Midbrain (tissue), 1 donor: ENCODE data around the gene AXIN1.
"Not testable (repeated sequence)": the region's sequence is repeated elsewhere in the genome, so short reads cannot be mapped to it uniquely, and the experiment has no call there.

ENCODE experiments used
- DNase-seq: peaks from one replicate; lab custom pipeline; 2025; lab: John Stamatoyannopoulos, UW

AXIN1 gene, protein sequence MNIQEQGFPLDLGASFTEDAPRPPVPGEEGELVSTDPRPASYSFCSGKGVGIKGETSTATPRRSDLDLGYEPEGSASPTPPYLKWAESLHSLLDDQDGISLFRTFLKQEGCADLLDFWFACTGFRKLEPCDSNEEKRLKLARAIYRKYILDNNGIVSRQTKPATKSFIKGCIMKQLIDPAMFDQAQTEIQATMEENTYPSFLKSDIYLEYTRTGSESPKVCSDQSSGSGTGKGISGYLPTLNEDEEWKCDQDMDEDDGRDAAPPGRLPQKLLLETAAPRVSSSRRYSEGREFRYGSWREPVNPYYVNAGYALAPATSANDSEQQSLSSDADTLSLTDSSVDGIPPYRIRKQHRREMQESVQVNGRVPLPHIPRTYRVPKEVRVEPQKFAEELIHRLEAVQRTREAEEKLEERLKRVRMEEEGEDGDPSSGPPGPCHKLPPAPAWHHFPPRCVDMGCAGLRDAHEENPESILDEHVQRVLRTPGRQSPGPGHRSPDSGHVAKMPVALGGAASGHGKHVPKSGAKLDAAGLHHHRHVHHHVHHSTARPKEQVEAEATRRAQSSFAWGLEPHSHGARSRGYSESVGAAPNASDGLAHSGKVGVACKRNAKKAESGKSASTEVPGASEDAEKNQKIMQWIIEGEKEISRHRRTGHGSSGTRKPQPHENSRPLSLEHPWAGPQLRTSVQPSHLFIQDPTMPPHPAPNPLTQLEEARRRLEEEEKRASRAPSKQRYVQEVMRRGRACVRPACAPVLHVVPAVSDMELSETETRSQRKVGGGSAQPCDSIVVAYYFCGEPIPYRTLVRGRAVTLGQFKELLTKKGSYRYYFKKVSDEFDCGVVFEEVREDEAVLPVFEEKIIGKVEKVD

DNA sequence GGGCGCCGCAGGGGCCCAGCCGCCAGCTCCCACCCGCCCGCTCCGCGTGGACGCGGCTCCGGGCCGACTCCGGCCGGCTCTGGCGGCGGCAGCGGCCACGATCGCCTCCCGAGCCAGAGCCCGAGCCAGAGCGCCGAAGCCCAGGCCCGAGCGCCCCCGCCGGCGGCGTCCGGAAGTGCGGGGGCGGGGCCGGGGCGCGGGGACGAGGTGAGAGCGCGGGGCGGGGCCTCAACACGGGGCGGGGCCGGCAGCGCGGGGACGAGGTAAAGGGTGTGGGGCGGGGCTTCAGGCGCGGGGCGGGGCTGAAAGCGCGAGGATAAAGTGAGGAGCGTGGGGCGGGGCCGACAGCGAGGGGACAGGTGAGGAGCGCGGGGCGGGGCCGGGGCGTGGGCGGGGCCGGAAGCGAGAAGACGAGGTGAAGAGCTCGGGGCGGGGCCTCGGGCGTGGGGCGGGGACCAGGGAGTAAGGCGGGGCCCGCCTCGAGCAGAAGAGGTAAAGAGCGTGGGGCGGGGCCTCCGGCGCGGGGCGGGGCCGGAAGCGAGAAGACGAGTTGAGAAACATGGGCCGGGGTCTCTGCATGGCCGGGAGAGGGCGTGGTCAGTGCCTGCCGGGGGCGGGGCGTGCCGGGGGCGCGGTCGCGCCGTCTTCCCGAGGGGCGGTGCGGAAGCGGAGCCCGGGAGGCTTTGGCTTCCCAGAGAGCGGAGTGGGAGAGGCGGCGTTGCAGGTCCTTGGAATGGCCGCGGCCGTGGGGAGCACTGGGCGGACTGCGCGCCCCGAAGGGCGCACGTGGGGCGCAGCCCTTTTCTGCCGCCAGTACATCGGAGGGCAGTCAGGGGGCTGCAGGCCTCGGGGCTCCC is at the start of gene AXIN1:
Gene AXIN1, minus strand, starts transcription at position 177 of the 857 bp plus-strand sequence. CDS start 5,698 bp downstream, outside the sequence.
- peak; percentile 85 for DNase-seq

DNA sequence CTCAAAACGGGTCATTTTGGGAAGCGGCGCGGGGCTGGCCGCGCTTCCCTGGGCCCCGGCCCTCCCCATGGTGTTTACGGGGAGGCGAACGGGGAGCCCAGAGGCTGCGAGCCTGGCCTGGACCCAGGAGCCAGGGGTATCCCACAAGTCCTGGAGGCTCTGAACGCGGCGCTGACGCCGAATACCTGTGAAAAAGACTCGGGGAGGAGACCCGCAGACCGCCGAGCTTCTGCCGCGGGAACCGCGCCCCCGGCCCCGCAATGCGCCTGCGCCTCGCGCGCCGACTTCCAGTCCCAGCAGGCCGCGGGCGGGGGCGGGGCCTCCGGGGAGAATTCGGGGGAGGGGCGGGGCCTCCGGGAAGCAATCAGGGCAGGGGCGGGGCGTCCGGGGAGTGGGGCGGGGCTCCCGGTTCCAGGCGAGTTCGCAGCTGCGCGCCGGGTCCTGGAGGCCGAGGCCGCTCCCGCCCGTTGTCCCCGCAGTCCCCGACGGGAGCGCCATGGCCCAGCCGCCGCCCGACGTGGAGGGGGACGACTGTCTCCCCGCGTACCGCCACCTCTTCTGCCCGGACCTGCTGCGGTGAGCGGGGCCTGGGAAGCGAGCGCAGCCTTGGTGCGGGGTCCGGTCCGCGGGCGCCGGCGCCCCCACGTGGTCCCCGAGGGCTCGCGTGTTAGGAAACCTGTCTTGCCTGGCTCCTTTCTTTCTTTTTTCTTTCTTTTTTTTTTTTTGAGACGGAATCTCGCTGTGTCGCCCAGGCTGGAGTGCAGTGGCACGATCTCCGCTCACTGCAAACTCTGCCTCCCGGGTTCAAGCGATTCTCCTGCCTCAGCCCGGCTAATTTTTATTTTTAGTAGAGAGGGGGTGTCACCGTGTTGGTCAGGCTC is 49.2 kb upstream of the AXIN1 start, which contains the start of gene DECR2:
Gene DECR2, plus strand, starts transcription at position 418 of the 881 bp plus-strand sequence. Its CDS starts 79 bp downstream, at position 497.
- DNase-seq: peak; percentile 93

DNA sequence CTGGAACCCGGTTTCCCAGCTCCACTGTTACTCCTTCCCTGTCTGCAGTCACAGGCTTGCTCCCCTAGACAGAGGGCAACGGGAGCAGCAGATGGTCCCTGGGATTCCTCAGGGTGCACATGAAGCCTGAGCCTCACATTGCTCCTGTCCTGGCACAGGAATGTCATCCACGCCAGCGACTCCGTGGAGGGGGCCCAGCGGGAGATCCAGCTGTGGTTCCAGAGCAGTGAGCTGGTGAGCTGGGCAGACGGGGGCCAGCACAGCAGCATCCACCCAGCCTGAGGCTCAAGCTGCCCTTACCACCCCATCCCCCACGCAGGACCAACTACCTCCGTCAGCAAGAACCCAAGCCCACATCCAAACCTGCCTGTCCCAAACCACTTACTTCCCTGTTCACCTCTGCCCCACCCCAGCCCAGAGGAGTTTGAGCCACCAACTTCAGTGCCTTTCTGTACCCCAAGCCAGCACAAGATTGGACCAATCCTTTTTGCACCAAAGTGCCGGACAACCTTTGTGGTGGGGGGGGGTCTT is 47.6 kb upstream of the AXIN1 start:
- DNase-seq: no peak

DNA sequence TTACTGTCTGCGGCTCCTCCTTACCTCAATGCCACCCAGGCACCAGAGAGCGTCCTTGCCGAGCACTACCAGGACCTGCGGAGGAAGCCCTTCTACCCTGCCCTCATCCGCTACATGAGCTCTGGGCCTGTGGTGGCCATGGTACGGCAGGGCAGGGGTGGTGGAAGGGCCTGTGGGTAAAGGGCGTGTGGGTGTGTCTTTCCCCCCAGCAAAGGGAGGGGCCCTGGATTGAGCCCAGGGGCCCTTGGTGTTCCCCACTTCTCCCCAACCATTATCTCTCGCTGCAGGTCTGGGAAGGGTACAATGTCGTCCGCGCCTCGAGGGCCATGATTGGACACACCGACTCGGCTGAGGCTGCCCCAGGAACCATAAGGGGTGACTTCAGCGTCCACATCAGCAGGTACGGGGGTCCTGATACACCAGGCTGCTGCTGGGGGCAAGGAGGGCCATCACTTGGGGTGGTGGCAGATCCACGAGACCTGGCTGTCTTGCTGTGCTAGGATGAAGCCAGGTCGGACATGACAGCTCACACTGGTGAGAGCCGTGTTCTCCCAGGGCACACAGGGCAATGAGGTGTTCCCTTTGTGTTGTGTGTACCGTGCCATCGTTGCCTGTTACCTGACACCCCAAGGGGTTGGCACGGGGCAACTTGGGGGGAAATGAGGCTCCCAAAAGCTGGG is 47.0 kb upstream of the AXIN1 start:
- DNase-seq: no peak

DNA sequence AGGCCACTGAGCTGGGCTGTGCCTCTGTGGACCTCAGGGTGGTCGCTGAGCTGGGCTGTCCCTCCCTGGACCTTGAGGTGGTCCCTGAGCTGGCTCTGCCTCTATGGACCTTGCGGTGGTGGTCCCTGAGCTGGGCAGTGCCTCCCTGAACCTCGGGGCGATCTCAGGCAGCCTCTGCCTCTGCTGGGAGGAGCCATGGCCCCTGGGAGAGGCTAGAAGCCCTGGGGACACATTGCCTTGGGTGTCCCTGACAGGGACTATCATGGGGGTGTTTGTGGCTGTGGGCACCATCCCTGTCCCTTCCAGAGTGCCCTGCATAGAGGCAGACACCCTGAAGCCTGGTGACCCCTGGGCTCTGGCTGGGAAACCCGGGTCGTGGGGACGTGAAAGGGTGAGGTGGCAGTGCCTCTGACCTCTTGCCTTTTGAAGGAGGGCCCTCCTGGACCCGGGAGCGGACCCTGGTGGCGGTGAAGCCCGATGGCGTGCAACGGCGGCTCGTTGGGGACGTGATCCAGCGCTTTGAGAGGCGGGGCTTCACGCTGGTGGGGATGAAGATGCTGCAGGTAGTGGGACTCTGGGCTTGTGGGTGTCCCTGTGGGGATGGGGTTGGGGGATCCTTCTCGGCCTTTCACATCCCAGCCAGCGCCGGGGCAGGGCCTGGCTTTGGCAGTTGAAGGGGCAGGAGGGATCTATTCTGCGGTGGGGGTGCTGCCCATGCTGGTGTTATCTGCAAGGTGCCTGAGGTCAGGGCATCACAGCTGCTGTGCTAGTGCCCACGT is 46.2 kb upstream of the AXIN1 start:
- DNase-seq: no peak

DNA sequence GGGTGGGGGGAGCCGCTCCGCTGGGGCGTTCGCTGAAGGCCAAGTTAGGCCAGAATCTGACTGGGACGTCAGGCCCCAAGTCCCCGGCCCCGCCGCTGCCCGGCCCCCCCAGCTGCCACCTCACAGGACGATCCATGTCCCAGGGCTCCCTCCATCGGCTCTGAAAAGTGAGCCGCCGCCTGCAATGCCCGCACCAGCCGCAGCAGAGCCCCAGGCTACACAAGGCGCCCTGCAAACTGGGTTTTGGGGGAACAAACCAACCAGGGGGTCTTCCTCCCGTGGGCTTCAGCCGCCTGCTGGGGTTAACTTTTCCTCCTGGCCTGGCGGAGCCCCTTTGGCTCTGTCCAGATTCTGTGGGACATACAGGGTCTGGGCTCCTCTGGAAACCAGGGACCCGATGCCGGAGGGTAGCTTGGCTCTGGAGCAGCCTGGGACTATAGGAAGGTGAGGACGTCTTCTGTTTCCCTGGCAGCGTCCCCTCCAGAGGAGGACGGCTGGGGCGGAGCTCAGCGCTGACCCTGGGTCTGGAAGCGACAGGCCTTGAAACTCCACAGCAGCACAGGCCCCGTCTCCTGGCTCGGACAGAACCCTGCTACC is 45.3 kb upstream of the AXIN1 start:
- peak; percentile 43 for DNase-seq

DNA sequence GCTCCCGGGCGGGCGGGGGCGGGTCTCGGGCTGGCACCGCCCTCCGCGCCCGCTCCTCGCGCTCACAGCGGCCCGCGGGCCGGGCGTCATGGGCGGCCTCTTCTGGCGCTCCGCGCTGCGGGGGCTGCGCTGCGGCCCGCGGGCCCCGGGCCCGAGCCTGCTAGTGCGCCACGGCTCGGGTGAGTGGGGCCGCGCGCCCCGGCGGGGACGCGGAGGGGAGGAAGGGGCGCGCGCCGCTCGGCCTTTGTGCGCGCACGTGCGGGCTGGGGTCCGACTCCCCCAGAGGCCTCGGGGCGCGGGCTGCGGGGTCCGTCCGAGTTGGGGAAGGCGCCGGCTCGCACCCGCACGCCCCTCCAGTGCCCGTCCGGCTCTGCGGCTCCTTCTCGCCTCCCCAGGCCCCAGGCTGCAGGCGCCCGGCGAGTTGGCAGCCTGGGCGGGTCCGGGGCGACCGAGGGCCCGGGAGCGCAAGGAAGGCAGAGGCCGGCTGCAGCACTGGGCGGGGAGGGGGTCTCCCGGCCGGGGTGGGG is 44.7 kb upstream of the AXIN1 start, which contains the start of gene NME4:
Gene NME4, plus strand, starts transcription at position 65 of the 527 bp plus-strand sequence. Its CDS starts 24 bp downstream, at position 89.
- DNase-seq: no peak

DNA sequence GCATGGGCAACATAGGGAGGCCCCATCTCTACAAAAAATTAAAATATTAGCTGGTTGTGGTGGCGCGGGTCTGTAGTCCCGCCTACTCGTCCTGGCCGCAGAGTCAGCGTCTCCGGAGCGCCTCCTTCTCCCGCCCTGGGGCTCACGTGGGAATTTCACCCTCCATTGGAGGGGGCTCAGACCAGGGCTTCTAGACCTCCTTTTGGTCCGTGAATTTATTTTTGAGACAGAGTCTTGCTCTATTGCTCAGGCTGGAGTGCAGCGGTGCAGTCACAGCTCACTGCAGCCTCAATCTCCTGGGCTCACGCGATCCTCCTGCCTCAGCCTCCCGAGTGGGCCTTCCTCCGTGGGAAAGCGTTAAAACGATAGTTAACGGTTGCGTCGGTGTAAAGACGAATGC is 44.1 kb upstream of the AXIN1 start:
- peak; percentile 24 for DNase-seq

DNA sequence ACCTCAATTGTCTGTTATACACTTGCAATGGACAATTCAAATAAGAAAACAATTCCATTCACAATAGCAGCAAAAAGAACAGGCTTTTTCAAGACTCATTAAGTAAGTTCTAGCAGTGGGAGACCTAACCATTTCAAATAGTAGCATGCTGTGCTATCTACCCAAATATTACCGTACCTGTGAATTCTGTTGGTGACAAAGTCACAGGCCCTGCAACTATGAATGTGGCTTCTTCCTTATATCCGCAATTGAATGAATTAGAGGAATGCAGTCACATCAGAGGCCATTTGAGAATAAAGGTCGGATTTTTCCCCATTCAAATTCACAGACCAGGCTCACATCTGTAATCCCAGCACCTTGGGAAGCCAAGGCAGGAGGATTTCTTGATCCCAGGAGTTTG is 43.7 kb upstream of the AXIN1 start:
- DNase-seq: no peak

DNA sequence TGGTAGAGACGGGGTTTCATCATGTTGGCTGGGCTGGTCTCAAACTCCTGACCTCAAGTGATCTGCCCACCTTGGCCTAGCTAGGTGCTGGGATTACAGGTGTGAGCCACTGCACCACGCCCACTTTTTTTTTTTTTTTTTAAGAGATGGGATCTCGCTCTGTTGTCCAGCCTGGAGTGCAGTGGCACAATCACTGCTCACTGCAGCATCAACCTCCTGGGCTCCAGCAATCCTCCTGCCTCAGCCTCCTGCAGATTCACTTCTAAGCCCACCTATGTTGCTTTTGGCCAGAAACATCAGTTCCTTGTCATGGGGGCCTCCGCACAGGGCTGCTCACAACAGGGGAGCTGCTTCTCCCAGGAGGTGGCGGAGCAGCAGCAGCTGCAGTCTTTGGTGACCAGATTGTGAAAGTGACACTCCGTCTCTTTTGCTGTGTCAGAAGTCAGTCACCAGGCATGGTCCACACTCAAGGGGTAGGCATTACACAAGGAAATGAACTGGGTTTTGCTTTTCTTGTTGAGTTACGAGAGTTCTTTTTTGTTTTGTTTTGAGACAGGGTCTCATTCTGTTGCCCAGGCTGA is 40.0 kb upstream of the AXIN1 start:
- no peak for DNase-seq

DNA sequence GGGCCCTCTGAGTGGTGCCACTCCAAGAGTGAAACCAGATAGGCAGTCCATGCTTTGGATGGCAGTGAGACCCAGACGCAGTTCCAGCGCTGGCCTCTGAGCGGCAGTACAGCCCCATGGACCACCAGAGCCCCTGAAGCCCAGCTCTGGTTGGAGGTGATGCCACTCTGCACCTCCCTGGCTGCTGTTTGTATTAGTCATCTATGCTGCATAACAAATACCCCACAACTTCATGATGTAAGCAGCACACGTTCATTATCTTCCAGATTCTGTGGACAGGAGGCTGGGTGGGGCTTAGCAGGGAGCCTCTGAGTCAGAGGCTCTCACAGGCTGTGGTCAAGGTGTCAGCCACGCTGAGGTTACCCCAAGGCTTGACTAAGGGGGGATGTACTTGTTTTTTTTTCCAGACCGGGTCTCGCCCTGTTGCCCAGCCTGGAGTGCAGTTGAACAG is 39.4 kb upstream of the AXIN1 start:
- DNase-seq: peak; percentile 55

DNA sequence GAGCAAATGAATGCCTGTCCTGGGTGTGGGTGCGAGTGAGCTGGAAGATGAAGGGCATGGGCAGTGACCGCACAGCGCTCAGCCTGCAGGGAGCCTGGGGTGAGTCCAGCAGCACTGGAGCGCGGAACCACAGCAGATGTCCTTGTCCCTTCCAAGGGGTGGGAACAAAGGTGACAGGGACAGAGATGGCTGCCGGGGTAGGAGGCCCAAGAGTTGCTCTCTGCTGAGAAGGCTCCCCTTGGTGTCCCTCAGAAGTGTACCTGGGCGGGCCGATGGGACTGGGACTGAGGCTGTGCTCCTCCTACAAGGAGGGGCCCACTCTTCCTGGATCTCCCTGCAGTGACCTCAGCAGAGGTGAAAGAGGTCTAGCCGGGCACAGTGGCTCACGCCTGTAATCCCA is 36.8 kb upstream of the AXIN1 start:
- no peak for DNase-seq

DNA sequence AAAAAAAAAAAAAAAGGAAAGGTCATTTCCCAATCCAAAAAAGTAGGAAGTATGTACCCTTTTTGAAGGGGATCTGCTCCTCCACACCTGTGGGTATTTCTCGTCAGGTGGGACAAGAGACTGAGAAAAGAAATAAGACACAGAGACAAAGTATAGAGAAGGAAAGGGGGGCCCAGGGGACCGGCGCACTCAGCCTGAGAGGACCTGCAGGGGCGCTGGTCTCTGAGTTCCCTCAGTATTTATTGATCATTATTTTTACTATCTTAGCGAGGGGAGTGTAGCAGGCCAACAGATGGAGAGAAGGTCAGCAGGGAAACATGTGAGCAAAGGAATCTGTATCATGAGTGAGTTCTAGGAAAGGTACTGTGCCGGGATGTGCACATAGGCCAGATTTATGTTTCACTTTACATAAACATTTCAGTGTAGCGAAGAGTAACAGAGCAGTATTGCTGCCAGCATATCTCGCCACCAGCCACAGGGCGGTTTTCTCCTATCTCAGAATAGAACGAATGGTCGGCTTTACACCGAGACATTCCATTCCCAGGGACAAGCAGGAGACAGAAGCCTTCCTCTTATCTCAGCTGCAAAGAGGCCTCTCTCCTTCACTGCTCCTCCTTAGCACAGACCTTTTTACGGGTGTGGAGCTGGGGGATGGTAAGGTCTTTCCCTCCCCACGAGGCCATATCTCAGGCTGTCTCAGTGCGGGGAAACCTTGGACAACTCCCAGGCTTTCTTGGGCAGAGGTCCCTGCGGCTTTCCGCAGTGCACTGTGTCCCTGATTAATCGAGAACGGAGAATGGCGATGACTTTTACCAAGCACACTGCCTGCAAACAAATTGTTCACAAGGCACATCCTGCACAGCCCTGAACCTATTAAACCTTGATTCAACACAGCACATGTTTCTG is 35.5 kb upstream of the AXIN1 start:
- DNase-seq: not testable (repeated sequence)

DNA sequence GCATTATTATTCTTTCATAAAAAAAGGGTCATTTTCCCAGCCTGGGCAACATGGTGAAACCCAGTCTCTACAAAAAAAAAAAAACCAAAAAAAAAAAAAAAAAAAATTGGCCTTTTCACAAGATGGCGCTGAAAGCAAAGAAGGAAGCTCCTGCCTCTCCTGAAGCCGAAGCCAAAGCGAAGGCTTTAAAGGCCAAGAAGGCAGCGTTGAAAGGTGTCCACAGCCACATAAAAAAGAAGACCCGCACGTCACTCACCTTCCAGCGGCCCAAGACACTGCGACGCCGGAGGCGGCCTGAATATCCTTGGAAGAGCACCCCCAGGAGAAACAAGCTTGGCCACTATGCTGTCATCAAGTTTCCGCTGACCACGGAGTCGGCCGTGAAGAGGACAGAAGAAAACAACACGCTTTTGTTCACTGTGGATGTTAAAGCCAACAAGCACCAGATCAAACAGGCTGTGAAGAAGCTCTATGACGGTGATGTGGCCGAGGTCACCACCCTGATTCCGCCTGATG is 34.2 kb upstream of the AXIN1 start:
- DNase-seq: peak; percentile 40

DNA sequence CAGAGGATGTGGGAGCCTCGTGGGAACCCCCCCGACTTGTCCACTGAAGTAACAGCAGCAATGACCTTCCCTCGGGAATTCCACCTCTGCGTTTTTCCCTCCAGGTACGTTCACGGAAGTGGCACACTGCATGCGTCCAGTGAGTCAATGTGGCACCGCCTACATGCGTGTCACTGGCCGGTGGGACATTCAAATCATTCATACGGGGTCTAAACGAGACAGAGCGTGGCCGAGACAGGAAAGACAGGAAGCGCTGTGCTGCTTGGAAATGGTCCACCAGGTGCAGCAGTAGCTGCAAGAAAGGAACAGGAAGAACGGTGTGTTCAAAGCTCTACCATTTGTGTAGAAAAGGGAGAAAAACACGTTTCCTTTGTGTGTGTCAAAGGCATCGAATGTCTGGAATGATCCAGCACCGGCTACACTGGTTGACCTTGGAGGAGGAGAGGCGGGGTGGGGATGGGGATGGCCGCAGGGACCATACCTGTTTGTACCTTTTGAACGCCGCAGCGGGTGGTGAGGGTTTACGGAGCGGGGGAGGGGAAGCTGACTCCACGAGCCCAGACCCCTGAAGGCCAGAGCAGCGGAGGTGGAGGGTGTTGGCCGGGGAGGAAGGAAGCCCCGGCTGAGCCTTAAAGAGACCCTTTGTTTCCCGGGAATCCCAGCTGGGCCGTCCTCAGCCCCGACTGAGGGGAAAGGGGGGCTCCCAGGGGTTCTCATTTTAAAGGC is 31.0 kb upstream of the AXIN1 start:
- no peak for DNase-seq
